Measurements from ENCODE around the gene TTC39B. TPM values are rescaled to one million over a fixed set of nuclear protein-coding genes. Genes with fewer than 3 reads are reported as not detected.

TTC39B gene
- polyA plus RNA-seq, 1 experiment = 11.4 TPM

DNA sequence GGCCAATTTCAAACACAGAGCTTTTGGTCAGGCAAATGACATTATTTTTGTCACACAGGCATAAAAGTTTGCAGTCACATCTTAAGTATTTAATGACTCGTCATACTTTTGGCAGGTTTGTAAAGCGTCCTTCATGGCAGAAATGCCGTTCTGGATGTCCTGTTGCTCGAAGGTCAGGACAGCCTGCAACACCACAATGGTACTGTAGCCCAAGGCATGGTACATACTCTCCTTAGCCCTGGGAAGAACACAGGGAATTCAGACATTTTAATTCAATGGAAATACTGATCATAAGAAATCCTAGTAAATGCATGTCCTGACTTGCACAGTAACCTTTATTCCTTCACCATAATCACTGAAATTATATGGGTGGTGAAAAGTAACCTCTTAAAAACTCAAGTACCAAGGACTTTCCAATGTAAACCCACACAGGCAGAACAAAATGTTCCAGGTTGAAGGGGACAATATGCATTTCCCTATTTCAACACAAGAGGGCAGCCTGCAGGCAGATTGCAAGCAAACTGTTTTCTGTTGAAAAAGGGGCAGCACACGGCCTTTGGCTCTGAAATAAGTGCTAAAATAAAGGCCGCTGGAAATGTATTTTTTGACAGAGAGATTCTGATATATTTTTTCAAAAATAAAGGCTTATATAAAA is 95.7 kb downstream of the TTC39B start:
- ChIA-PET CTCF (interaction anchor here (0.6 to 2.6 kb wide), 30 partner anchors 9 to 395 kb away, joined by 3 to 22 read pairs (median 5); partner anchors contain the start of gene SNAPC3), POLR2A (no interaction called here)
- no peak overlapping the region for H3K27ac ChIP-seq (ENCODE audit: low read depth, low read length)

DNA sequence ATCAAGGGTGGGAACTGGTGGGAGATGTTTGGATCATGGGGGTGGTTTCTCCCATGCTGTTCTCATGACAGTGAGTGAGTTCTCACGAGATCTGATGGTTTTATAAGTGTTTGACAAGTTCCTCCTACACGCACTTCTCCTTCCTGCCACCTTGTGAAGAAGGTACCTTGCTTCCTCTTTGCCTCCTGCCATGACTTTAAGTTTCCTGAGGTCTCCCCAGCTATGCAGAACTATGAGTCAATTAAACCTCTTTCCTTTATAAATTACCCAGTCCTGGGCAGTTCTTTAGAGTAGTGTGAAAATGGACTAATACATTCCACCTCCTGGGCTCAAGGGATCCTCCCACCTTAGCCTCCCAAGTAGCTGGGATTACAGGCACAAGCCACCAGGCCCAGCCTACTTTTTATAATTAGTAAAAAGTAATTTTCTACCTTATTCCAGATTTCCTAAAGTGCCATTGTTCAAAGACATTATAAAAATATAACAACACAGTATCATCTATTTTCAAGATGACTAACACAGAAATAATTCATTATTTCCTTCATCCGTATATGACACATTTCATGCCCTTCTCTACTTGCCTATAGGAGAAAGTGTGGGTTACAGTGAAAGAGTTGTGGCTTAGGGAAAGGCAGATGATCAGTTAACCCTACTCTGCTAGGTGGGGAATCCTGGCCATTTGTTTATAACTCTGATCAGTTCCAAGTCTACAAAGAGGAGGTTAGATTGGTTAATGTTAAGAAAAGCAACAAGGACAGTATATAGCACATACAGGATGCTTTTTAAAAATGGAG is 99.9 kb downstream of the TTC39B start:
- H3K9me3 ChIP-seq (ENCODE audit: control insufficient read depth, insufficient read depth, low read length) = no peaks in the 10 kb centered on the region
- TF ChIP-seq, protein P1, sequence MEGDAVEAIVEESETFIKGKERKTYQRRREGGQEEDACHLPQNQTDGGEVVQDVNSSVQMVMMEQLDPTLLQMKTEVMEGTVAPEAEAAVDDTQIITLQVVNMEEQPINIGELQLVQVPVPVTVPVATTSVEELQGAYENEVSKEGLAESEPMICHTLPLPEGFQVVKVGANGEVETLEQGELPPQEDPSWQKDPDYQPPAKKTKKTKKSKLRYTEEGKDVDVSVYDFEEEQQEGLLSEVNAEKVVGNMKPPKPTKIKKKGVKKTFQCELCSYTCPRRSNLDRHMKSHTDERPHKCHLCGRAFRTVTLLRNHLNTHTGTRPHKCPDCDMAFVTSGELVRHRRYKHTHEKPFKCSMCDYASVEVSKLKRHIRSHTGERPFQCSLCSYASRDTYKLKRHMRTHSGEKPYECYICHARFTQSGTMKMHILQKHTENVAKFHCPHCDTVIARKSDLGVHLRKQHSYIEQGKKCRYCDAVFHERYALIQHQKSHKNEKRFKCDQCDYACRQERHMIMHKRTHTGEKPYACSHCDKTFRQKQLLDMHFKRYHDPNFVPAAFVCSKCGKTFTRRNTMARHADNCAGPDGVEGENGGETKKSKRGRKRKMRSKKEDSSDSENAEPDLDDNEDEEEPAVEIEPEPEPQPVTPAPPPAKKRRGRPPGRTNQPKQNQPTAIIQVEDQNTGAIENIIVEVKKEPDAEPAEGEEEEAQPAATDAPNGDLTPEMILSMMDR (IDR thresholded peaks at IDR 0.05; ENCODE audit: low read depth, low read length) = no peak
- DNase-seq (ENCODE audit: low read depth, low spot score) = no peak
- POLR2A ChIA-PET = no interaction called here
- H3K27ac ChIP-seq (ENCODE audit: low read depth, low read length) = no peak overlapping the region
- H3K27me3 ChIP-seq (ENCODE audit: control insufficient read depth, insufficient read depth, low read length) = no peaks in the 10 kb centered on the region
- no peak overlapping the region for H3K4me3 ChIP-seq (ENCODE audit: low read depth, low read length)
- CTCF ChIA-PET = interaction anchor here (1.0 to 1.2 kb wide), 2 partner anchors 64 to 209 kb away, joined by 3 to 5 read pairs; no protein-coding TSS in a partner anchor

More for the DNA sequence above, 95.7 kb downstream of the TTC39B start:
- H3K4me3 ChIP-seq (ENCODE audit: low read depth, low read length) = no peak overlapping the region
- H3K27me3 ChIP-seq (ENCODE audit: control insufficient read depth, insufficient read depth, low read length) = no peaks in the 10 kb centered on the region
- H3K9me3 ChIP-seq (ENCODE audit: control insufficient read depth, insufficient read depth, low read length) = no peaks in the 10 kb centered on the region
- DNase-seq (ENCODE audit: low read depth, low spot score) = peak; percentile 59
- TF ChIP-seq, protein P1 (IDR thresholded peaks at IDR 0.05; ENCODE audit: low read depth, low read length) = peak; percentile 96

DNA sequence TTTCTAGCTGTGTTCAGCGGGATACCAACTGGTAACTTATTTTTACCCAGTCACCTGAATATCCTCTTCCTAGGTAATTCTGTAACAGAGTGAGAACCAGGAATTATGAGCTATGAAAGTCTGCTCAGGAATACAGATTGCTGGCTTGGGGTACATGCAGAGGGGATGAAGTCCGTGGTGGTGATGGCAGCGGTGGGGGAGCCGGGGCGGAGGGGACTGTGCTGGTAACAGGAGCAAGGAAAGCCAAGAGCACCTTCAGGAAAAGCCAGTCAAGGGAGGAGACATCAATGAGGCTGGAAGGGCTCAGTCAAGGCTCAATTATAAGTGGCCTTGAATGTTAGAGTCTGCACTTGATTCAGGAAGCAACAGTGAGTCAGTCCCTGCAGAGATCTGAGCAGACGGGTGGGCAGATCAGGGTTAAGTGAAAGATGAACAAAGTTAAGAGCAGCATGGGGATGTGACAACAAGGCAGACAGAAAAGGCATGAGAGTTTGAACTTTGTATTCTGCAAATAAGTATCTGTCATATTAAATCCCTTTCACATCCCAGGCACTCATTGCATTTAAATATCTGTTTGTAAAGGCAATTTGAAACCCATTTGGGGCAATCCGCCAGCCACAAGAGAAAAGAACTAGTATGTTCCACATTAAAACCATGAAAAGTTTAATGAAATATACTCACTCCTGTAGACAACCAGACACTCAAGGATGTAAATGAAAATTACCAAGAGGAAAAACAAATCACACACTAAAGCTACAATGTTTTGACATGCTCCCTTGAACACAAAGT is 101.2 kb downstream of the TTC39B start:
- H3K27ac ChIP-seq (ENCODE audit: low read depth, low read length) = no peak overlapping the region
- peak; percentile 2 for DNase-seq (ENCODE audit: low read depth, low spot score)
- CTCF ChIA-PET = interaction anchor here (0.6 to 1.2 kb wide), 3 partner anchors 32 to 210 kb away, joined by 3 to 5 read pairs (median 3); no protein-coding TSS in a partner anchor
- TF ChIP-seq, protein P1 (IDR thresholded peaks at IDR 0.05; ENCODE audit: low read depth, low read length) = no peak
- H3K9me3 ChIP-seq (ENCODE audit: control insufficient read depth, insufficient read depth, low read length) = no peaks in the 10 kb centered on the region
- no peak overlapping the region for H3K4me3 ChIP-seq (ENCODE audit: low read depth, low read length)
- POLR2A ChIA-PET = no interaction called here
- no peaks in the 10 kb centered on the region for H3K27me3 ChIP-seq (ENCODE audit: control insufficient read depth, insufficient read depth, low read length)

DNA sequence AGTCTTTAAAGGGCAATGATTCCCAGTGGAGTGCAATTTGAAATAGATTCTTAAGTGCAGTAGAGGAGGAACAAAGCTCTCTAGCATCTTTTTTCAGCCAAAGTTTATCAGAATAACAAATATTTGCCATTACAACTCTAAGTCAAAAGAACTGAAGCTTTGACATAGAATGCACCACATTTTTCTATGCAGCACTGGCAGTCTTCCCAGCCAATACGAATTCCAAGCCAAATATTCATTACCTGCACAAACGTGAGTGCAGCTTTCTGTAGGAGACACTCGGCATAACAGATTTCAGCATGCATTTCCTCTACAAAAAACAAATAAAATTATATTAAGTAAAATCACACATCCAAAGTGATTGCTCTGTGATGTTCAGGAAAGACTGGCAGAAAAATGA is 103.4 kb downstream of the TTC39B start:
- TF ChIP-seq, protein P1 (IDR thresholded peaks at IDR 0.05; ENCODE audit: low read depth, low read length) = no peak
- H3K4me3 ChIP-seq (ENCODE audit: low read depth, low read length) = no peak overlapping the region
- ChIA-PET CTCF (interaction anchor here (1.2 kb wide), 1 partner anchor 8 kb away, joined by 3 read pairs; no protein-coding TSS in a partner anchor), POLR2A (interaction anchor here (0.9 kb wide), 1 partner anchor 307 kb away, joined by 5 read pairs; the partner anchor contains the start of gene PSIP1)
- no peak overlapping the region for H3K27ac ChIP-seq (ENCODE audit: low read depth, low read length)
- no peak for DNase-seq (ENCODE audit: low read depth, low spot score)
- H3K9me3 ChIP-seq (ENCODE audit: control insufficient read depth, insufficient read depth, low read length) = no peaks in the 10 kb centered on the region
- no peaks in the 10 kb centered on the region for H3K27me3 ChIP-seq (ENCODE audit: control insufficient read depth, insufficient read depth, low read length)
